HCT116 (cell line): ENCODE measurements around the gene OR4D6. TPM values are rescaled to one million over a fixed set of nuclear protein-coding genes. Genes with fewer than 3 reads are reported as not detected.

Experiments
- ATAC-seq: fragments of 200-7000 bp; cut with Tn5 transposase; 2 replicates; pipeline ENCODE4 v1.9.1; 2020; ENCODE audit warnings: mild to moderate bottlenecking, moderate library complexity
- BruUV-seq: library from RNA; stranded (reverse); fragments of 400-500 nt; replicated peaks from 2 replicates; lab custom pipeline; 2021; lab: Mats Ljungman, UMichigan
- CTCF ChIA-PET: fragments of 300-600 bp; sonication (Branson Sonifier 250); formaldehyde crosslinking; loops from one replicate; lab custom pipeline; 2021; ENCODE audit warnings: antibody characterized with exemption; lab: Charles Lee
- POLR2A ChIA-PET: fragments of 300-600, 350-600 bp; sonication (Branson Sonifier 250); formaldehyde crosslinking; loops from one replicate; lab custom pipeline; 2021; ENCODE audit warnings: antibody characterized with exemption; lab: Charles Lee
- RAD21 ChIA-PET, 2 experiments: fragments of 300-600 bp; sonication (Branson Sonifier 250); formaldehyde crosslinking; loops; one replicate each; lab custom pipeline; 2023; ENCODE audit warnings: low total read pairs in 2 of 2; ENCODE audit not compliant: uncharacterized antibody in 2 of 2, unreplicated experiment in 2 of 2, low non-redundant PET in 1 of 2; lab: Charles Lee
- DNase-seq: peaks from one replicate; pipeline ENCODE4 v3.0.0-alpha.2; 2010; ENCODE audit warnings: low read depth, low spot score
- H2AFZ ChIP-seq: fragments of 200-600 bp; shearing (Covaris generic), sonication (generic); 2 replicates; pipeline ENCODE4 v1.6.1; 2017; ENCODE audit warnings: low read depth, mixed run types, mixed read lengths, antibody characterized with exemption, low read length; ENCODE audit not compliant: poor library complexity, severe bottlenecking
- H3K27ac ChIP-seq: 2 replicates; pipeline ENCODE4 v1.5.1; 2012; ENCODE audit warnings: low read depth, low read length
- H3K27me3 ChIP-seq: fragments of 200-600 bp; sonication (generic); 2 replicates; pipeline ENCODE4 v1.6.1; 2016; ENCODE audit warnings: mixed run types, low read length, mixed read lengths; ENCODE audit not compliant: insufficient read depth
- H3K36me3 ChIP-seq, 2 experiments: fragments of 200-500 bp in 1 of 2; fragments of 200-600 bp in 1 of 2; sonication (Bioruptor generic) in 1 of 2; sonication (generic) in 1 of 2; 2 replicates each; pipeline versions ENCODE4 v1.5.1 to v1.6.1; 2014 to 2016; ENCODE audit warnings: low read length in 2 of 2, inconsistent platforms in 1 of 2, mixed read lengths in 1 of 2, mixed run types in 1 of 2; ENCODE audit not compliant: insufficient read depth in 2 of 2, control insufficient read depth in 1 of 2
- H3K4me1 ChIP-seq, 2 experiments: fragments of 200-600 bp in 1 of 2; sonication (generic) in 1 of 2; 2 replicates each; pipeline versions ENCODE4 v1.5.1 to v1.6.1; 2012 to 2017; ENCODE audit warnings: low read length in 2 of 2, inconsistent platforms in 1 of 2, mild to moderate bottlenecking in 1 of 2, mixed read lengths in 1 of 2, mixed run types in 1 of 2, moderate library complexity in 1 of 2; ENCODE audit not compliant: insufficient read depth in 2 of 2, control insufficient read depth in 1 of 2
- H3K4me2 ChIP-seq: fragments of 200-600 bp; sonication (generic); 2 replicates; pipeline ENCODE4 v1.6.1; 2017; ENCODE audit warnings: mixed run types, low read length, mixed read lengths
- H3K4me3 ChIP-seq, 2 experiments: fragments of 200-600 bp in 1 of 2; sonication (generic) in 1 of 2; replicated peaks in 1 of 2; 2 replicates each; pipeline ENCODE4 v1.5.1; 2011 to 2016; ENCODE audit warnings: low read length in 2 of 2, control low read depth in 1 of 2, low read depth in 1 of 2, mild to moderate bottlenecking in 1 of 2, mixed read lengths in 1 of 2, mixed run types in 1 of 2
- H3K79me2 ChIP-seq: fragments of 200-600 bp; sonication (generic); 2 replicates; pipeline ENCODE4 v1.6.1; 2017; ENCODE audit warnings: mild to moderate bottlenecking, mixed run types, low read length, moderate library complexity, mixed read lengths; ENCODE audit not compliant: insufficient read depth
- H3K9ac ChIP-seq: fragments of 200-600 bp; sonication (generic); 2 replicates; pipeline ENCODE4 v1.6.1; 2016; ENCODE audit warnings: low read length, mixed read lengths
- H3K9me2 ChIP-seq: fragments of 200-600 bp; sonication (generic), shearing (Covaris generic); 2 replicates; pipeline ENCODE4 v1.6.1; 2017; ENCODE audit warnings: mixed run types, mild to moderate bottlenecking, moderate library complexity; ENCODE audit not compliant: insufficient read depth
- H3K9me3 ChIP-seq, 2 experiments: fragments of 200-500 bp in 1 of 2; fragments of 200-600 bp in 1 of 2; sonication (Bioruptor generic) in 1 of 2; sonication (generic) in 1 of 2; 2 replicates each; pipeline ENCODE4 v1.6.1; 2014 to 2017; ENCODE audit warnings: low read length in 2 of 2, mixed read lengths in 2 of 2, inconsistent platforms in 1 of 2, low read depth in 1 of 2, mild to moderate bottlenecking in 1 of 2, mixed run types in 1 of 2, moderate library complexity in 1 of 2; ENCODE audit not compliant: control insufficient read depth in 1 of 2, insufficient read depth in 1 of 2
- H4K20me1 ChIP-seq: fragments of 200-600 bp; sonication (generic), shearing (Covaris generic); 2 replicates; pipeline ENCODE4 v1.6.1; 2017; ENCODE audit warnings: mixed run types, mild to moderate bottlenecking, moderate library complexity; ENCODE audit not compliant: insufficient read depth
- CBX3 ChIP-seq: IDR thresholded peaks from 2 replicates; pipeline ENCODE4 v1.6.1; 2012; ENCODE audit warnings: low read depth
- CEBPB ChIP-seq: IDR thresholded peaks from 2 replicates; pipeline ENCODE4 v1.6.1; 2012; ENCODE audit warnings: low read depth
- CTCF ChIP-seq, 3 experiments: fragments of 200-600 bp in 1 of 3; sonication (generic) in 1 of 3; IDR thresholded peaks in 2 of 3; conservative IDR thresholded peaks in 1 of 3; 2 replicates each; pipeline ENCODE4 v1.5.1; 2012 to 2017; ENCODE audit warnings: low read depth in 2 of 3, low read length in 2 of 3, antibody characterized with exemption in 1 of 3, borderline replicate concordance in 1 of 3, control low read depth in 1 of 3, mild to moderate bottlenecking in 1 of 3, mixed read lengths in 1 of 3, mixed run types in 1 of 3, moderate library complexity in 1 of 3; ENCODE audit not compliant: insufficient read depth in 1 of 3
- EGR1 ChIP-seq: IDR thresholded peaks from 2 replicates; pipeline ENCODE4 v1.6.1; 2012; ENCODE audit warnings: low read depth
- FOSL1 ChIP-seq: IDR thresholded peaks from 2 replicates; pipeline ENCODE4 v1.6.1; 2012; ENCODE audit warnings: low read depth
- JUND ChIP-seq: IDR thresholded peaks from 2 replicates; pipeline ENCODE4 v1.6.1; 2012
- MAX ChIP-seq: IDR thresholded peaks from 2 replicates; pipeline ENCODE4 v1.6.1; 2012
- POLR2AphosphoS5 ChIP-seq: IDR thresholded peaks from 2 replicates; pipeline ENCODE4 v1.6.1; 2011; ENCODE audit warnings: mild to moderate bottlenecking, low read depth, low read length, moderate library complexity
- SIN3A ChIP-seq: IDR thresholded peaks from 2 replicates; pipeline ENCODE4 v1.6.1; 2012; ENCODE audit warnings: low read depth
- SRF ChIP-seq: IDR thresholded peaks from 2 replicates; pipeline ENCODE4 v1.6.1; 2012; ENCODE audit warnings: low read depth
- TCF7L2 ChIP-seq: IDR thresholded peaks from 2 replicates; pipeline ENCODE4 v1.7.0; 2011; ENCODE audit warnings: borderline replicate concordance, inconsistent platforms; ENCODE audit not compliant: insufficient read depth, insufficient read length; ENCODE audit errors: extremely low read depth
- ZFX ChIP-seq: fragments of 450-650 bp; IDR thresholded peaks from 2 replicates; pipeline ENCODE4 v1.6.1; 2017
- intact Hi-C: fragments of 100-400 bp; cut with micrococcal nuclease; formaldehyde crosslinking; loops from 2 replicates; pipeline ENCODE4 v1.10.0; 2022
- total RNA-seq: library from RNA; stranded (reverse); gene quantifications from one replicate; pipeline ENCODE4 v1.2.1, GENCODE V29; 2021; ENCODE audit not compliant: unreplicated experiment
- TF ChIP-seq, protein P1 (sequence below): IDR thresholded peaks from 2 replicates; pipeline ENCODE4 v1.6.1; 2012; ENCODE audit warnings: low read depth

Gene OR4D6
- total RNA-seq, 1 experiment from 2014 or later, result not detected

DNA sequence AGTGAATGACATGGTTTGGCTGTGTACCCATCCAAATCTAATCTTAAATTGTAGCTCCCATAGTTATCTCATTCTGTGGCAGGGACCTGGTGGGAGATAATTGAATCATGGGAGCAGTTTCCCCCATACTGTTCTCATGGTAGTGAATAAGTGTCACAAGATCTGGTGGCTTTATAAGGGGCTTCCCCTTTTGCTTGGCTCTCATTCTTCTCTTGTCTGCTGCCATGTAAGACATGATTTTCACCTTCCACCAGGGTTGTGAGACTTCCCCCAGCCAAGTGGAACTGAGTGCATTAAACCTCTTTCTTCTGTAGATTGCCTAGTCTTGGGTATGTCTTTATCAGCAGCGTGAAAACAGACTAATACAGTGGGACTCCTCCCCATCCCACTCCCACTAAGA lies 41.6 kb upstream of the OR4D6 start:
- CTCF ChIA-PET, result no interaction called here
- no peaks in the 10 kb centered on the region for H3K9me2 ChIP-seq
- TF ChIP-seq, protein P1, sequence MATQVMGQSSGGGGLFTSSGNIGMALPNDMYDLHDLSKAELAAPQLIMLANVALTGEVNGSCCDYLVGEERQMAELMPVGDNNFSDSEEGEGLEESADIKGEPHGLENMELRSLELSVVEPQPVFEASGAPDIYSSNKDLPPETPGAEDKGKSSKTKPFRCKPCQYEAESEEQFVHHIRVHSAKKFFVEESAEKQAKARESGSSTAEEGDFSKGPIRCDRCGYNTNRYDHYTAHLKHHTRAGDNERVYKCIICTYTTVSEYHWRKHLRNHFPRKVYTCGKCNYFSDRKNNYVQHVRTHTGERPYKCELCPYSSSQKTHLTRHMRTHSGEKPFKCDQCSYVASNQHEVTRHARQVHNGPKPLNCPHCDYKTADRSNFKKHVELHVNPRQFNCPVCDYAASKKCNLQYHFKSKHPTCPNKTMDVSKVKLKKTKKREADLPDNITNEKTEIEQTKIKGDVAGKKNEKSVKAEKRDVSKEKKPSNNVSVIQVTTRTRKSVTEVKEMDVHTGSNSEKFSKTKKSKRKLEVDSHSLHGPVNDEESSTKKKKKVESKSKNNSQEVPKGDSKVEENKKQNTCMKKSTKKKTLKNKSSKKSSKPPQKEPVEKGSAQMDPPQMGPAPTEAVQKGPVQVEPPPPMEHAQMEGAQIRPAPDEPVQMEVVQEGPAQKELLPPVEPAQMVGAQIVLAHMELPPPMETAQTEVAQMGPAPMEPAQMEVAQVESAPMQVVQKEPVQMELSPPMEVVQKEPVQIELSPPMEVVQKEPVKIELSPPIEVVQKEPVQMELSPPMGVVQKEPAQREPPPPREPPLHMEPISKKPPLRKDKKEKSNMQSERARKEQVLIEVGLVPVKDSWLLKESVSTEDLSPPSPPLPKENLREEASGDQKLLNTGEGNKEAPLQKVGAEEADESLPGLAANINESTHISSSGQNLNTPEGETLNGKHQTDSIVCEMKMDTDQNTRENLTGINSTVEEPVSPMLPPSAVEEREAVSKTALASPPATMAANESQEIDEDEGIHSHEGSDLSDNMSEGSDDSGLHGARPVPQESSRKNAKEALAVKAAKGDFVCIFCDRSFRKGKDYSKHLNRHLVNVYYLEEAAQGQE, result no peak
- TF ChIP-seq CBX3 (no peak), MAX (no peak), CTCF (IDR thresholded peaks at IDR 0.05 in 2 of 3, conservative IDR thresholded peaks at IDR 0.05 in 1 of 3; ENCODE audit: borderline replicate concordance in 1 of 3, insufficient read depth in 1 of 3, low read depth in 2 of 3, low read length in 2 of 3) (no peak), SIN3A (no peak), SRF (no peak), JUND (no peak), FOSL1 (no peak), POLR2AphosphoS5 (no peak), ZFX (no peak), CEBPB (no peak), EGR1 (no peak), TCF7L2 (no peak)
- POLR2A ChIA-PET, result no interaction called here
- no peak overlapping the region for H3K4me2 ChIP-seq
- no peak overlapping the region for H3K9ac ChIP-seq
- no peaks in the 10 kb centered on the region for H3K27me3 ChIP-seq
- peaks cover 0 to 4% of the 10 kb centered on the region in 2 experiments; a peak in 2 of 4 replicates for H3K9me3 ChIP-seq
- H3K36me3 ChIP-seq, result no peaks in the 10 kb centered on the region
- H3K4me1 ChIP-seq, result no peaks in the 10 kb centered on the region
- no peak overlapping the region for H2AFZ ChIP-seq
- no peaks in the 10 kb centered on the region for H3K79me2 ChIP-seq
- no peak overlapping the region for H3K4me3 ChIP-seq
- no peak for DNase-seq
- BruUV-seq, result no TSS peak
- no peak overlapping the region for H3K27ac ChIP-seq
- ATAC-seq, result no peak
- intact Hi-C loops, result no loop called here
- H4K20me1 ChIP-seq, result no peaks in the 10 kb centered on the region
- RAD21 ChIA-PET, result no interaction called here
